Lower leg skin (tissue), 4 donors: ENCODE measurements around the gene DYNLT1. TPM values are rescaled to one million over a fixed set of nuclear protein-coding genes. Genes with fewer than 3 reads are reported as not detected.

Source experiments
- DNase-seq, 2 donors: peaks; one replicate each; pipeline ENCODE4 v3.0.0-alpha.2; 2019; ENCODE audit warnings: low spot score in 2 of 2
- H3K4me3 ChIP-seq: fragments of 200-600 bp; sonication (generic); 2 replicates; pipeline ENCODE4 v1.5.1; 2017; ENCODE audit warnings: mild to moderate bottlenecking, low read depth; ENCODE audit not compliant: poor library complexity, severe bottlenecking
- CTCF ChIP-seq, 3 donors: fragments of 450-650 bp; IDR thresholded peaks; one replicate each; pipeline ENCODE4 v1.5.1; 2016; ENCODE audit warnings: antibody characterized with exemption in 3 of 3, mild to moderate bottlenecking in 3 of 3, moderate library complexity in 2 of 3
- POLR2A ChIP-seq, 2 donors: fragments of 450-650 bp; IDR thresholded peaks; one replicate each; pipeline ENCODE4 v1.6.1; 2016 to 2017; ENCODE audit warnings: antibody characterized with exemption in 2 of 2, mild to moderate bottlenecking in 1 of 2, moderate library complexity in 1 of 2
- WGBS, 2 donors: methylation state at CpG; one replicate each; pipeline ENCODE4 v1.1.5; 2018; 5-methylcytosine and 5-hydroxymethylcytosine counted together
- intact Hi-C: fragments of 100-400 bp; cut with DNase I; formaldehyde crosslinking; loops from one replicate; pipeline ENCODE4 v1.15.0; 2023; ENCODE audit warnings: low total_unique reads
- total RNA-seq, 4 donors: library from RNA; depleted of rRNA; stranded (reverse); fragments of >200 nt; gene quantifications; one replicate each; pipeline ENCODE4 v1.1.0, GENCODE V29; 2016

The DYNLT1 gene
- total RNA-seq, 4 donors from 2014 or later, result 27.0 to 48.6 (median 36.3) TPM

DNA sequence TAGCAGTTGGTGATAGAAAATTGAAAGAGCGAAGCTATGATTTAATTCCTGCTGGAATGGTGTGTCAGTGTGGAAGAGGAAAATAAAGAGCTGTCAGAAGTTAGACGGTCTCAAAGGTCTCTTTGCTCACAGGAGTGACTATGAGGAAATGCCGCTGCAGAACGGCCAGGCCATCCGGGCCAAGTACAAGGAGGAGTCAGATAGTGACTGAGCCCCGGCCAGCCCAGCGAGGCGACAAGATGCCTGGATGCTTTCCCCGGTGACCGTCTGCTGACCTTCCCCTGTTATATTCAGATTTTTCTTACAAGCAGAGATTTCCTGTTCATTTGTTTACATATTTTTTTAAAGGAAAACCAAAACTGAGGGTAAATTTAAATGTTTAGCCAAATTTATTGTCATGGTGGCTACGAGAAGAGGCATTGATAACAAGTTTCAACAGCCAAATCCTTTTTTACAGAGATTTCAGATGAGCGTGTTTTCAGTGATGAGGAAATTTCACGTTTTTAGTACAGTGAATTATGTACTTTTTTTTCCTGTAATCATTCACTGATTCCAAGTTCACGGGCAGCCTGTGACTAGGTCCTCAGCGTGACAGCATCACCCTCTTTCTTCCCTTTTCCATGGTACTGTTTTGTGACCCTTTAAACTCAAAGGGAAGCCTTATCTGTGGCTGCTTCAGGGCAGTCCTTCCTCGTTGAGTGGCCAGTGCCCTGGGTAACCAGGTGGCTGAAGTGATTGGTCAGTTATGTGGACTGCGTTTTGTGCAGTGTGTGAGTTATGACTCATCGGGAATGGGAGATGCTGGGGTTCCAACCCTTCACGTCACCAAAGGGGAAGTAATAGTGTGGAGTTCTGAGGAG lies 12.6 kb downstream of the DYNLT1 start:
- peak; percentile 62 to 93 for DNase-seq
- H3K4me3 ChIP-seq, result no peak overlapping the region
- WGBS, 2 donors, result 58 to 61% methylated on average over 19 of the region's 19 CpGs
- intact Hi-C loops, result no loop called here
- TF ChIP-seq POLR2A (IDR thresholded peaks at IDR 0.05), result no peak

- TF ChIP-seq POLR2A (IDR thresholded peaks at IDR 0.05) (no peak), CTCF (IDR thresholded peaks at IDR 0.05) (no peak)
- intact Hi-C loops, result no loop called here
- H3K4me3 ChIP-seq, result no peak overlapping the region
- peak; percentile 54 to 90 for DNase-seq
- WGBS, 2 donors, result 42 to 56% methylated on average over 19 of the region's 19 CpGs
Observed at GRCh38 chr6:158630938-158631616, 13.5 kb downstream of the DYNLT1 start.

DNA sequence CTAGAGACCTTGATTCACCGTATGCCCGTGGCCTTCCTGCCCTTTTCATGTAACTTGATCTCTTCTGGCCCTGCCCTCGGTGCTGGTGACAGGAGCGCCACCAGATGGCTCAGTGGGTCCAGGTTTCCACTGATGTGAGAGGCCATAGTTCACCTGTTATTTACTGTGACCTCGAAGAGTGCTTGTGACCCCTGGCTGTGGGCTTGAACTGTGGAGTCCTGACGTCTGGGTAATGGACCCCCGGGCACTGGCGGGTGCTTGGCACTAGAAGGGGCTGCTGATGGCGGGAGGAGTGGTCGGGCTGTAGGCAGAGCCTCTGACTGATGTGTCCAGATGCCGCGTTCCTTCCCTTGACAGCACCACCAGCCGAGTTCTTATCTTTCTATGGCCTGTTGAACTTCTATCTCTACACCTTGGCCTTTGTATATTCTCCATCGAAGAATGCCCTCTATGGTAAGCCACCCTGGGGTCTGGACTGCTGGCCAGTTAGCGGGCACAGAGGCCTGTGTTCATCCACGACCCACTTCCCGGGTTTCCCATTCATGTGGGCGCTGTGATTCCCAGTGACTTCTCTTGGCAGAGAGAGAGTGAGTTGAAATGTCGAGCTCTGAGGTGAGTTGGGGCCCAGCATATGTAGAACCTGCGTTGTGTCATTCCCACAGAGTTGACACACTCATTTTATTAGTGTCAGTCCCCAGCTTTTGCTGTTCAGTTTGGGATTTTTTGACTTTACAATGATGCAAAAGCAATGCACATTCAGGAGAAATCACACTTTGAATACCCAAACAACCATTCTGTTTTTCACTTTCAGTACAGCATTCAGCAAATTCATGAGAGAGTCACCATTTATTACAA lies 14.9 kb downstream of the DYNLT1 start:
- no peak for TF ChIP-seq CTCF (IDR thresholded peaks at IDR 0.05)
- no peak for TF ChIP-seq POLR2A (IDR thresholded peaks at IDR 0.05)
- 89 to 92% methylated on average over 20 of the region's 20 CpGs for WGBS, 2 donors
- peak in 1 of 2 donors; percentile 60 for DNase-seq
- intact Hi-C loops, result no loop called here
- H3K4me3 ChIP-seq, result no peak overlapping the region

DNA sequence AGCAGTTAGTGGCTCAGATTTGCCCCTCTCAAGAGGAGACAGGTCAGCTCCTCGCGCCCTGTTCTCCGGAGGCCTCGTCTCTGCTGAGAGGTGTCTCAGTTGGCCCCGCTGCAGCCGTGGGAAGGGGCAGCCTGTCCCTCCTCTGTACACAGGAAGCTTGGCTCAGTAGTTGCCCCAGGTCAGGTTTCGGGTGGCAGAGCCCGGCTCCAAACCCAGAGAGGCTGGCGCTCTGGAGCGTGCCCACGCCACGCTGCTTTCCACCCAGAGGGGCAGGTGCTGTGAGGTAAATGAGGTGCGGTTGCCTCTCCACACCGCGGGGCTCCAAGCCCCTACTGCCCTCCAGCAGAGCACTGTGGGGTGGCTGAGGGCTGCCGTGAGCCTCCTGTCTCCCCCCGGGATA lies 16.0 kb downstream of the DYNLT1 start:
- intact Hi-C loops, result no loop called here
- WGBS, 2 donors, result 88 to 95% methylated on average over 12 to 16 of the region's 17 CpGs
- no peak overlapping the region for H3K4me3 ChIP-seq
- DNase-seq, result peak in 1 of 2 donors; percentile 62
- TF ChIP-seq POLR2A (IDR thresholded peaks at IDR 0.05), result no peak
- TF ChIP-seq CTCF (IDR thresholded peaks at IDR 0.05), result no peak

GRCh38 chr6:158627940-158628211 lies 16.7 kb downstream of the DYNLT1 start:
- intact Hi-C loops, result no loop called here
- DNase-seq, result no peak
- TF ChIP-seq POLR2A (IDR thresholded peaks at IDR 0.05) (no peak), CTCF (IDR thresholded peaks at IDR 0.05) (no peak)
- 90 to 93% methylated on average over 9 of the region's 9 CpGs for WGBS, 2 donors
- no peak overlapping the region for H3K4me3 ChIP-seq
